CD4-positive, alpha-beta memory T cell (primary cell): Measurements from ENCODE around the gene ST6GALNAC5. TPM values are rescaled to one million over a fixed set of nuclear protein-coding genes. Genes with fewer than 3 reads are reported as not detected.

Source experiments
- CTCF ChIA-PET: fragments of 350-600 bp; sonication (Branson Sonifier 250); formaldehyde crosslinking; loops from one replicate; lab custom pipeline; 2021; ENCODE audit warnings: inconsistent platforms; ENCODE audit not compliant: partially characterized antibody; lab: Charles Lee
- POLR2A ChIA-PET: fragments of 350-600 bp; sonication (Branson Sonifier 250); formaldehyde crosslinking; loops from one replicate; lab custom pipeline; 2021; ENCODE audit not compliant: partially characterized antibody; lab: Charles Lee
- DNase-seq, 5 donors: peaks; one replicate each; pipeline versions ENCODE4 v3.0.0 to v3.0.0-alpha.2; 2020 to 2022; ENCODE audit warnings: mixed read lengths in 1 of 5
- H3K27ac ChIP-seq: one replicate; pipeline ENCODE4 v1.7.0; 2013; ENCODE audit warnings: low read depth, low read length
- H3K27me3 ChIP-seq: 2 replicates; pipeline ENCODE4 v1.7.0; 2013; ENCODE audit warnings: mild to moderate bottlenecking, low read length, moderate library complexity; ENCODE audit not compliant: insufficient read depth
- H3K36me3 ChIP-seq: 2 replicates; pipeline ENCODE4 v1.7.0; 2013; ENCODE audit warnings: mild to moderate bottlenecking, low read length, moderate library complexity; ENCODE audit not compliant: insufficient read depth
- H3K4me1 ChIP-seq: 2 replicates; pipeline ENCODE4 v1.7.0; 2013; ENCODE audit warnings: mild to moderate bottlenecking, low read length, moderate library complexity; ENCODE audit not compliant: insufficient read depth
- H3K4me3 ChIP-seq, 2 donors: one replicate each; pipeline ENCODE4 v1.7.0; 2013; ENCODE audit warnings: low read length in 2 of 2, mild to moderate bottlenecking in 1 of 2
- H3K9me3 ChIP-seq, 2 donors: one replicate each; pipeline ENCODE4 v1.7.0; 2013; ENCODE audit warnings: low read length in 2 of 2, control low read depth in 1 of 2; ENCODE audit not compliant: control insufficient read depth in 1 of 2
- H3K27ac Mint-ChIP-seq, 7 donors: one replicate each; pipeline ENCODE4 v1.8.0; 2020 to 2021; ENCODE audit warnings: mixed read lengths in 7 of 7, mild to moderate bottlenecking in 6 of 7, inconsistent platforms in 3 of 7, moderate library complexity in 3 of 7
- H3K27me3 Mint-ChIP-seq, 2 donors: one replicate each; pipeline ENCODE4 v1.8.0; 2020 to 2021; ENCODE audit warnings: mixed read lengths in 2 of 2
- H3K36me3 Mint-ChIP-seq, 2 donors: one replicate each; pipeline ENCODE4 v1.8.0; 2020 to 2021; ENCODE audit warnings: mixed read lengths in 2 of 2, inconsistent platforms in 1 of 2, mild to moderate bottlenecking in 1 of 2
- H3K4me1 Mint-ChIP-seq, 4 donors: one replicate each; pipeline ENCODE4 v1.8.0; 2020 to 2021; ENCODE audit warnings: mixed read lengths in 4 of 4, mild to moderate bottlenecking in 1 of 4
- H3K4me3 Mint-ChIP-seq, 8 donors: one replicate each; pipeline ENCODE4 v1.8.0; 2020 to 2021; ENCODE audit warnings: mixed read lengths in 8 of 8, mild to moderate bottlenecking in 7 of 8, moderate library complexity in 6 of 8, inconsistent platforms in 3 of 8
- H3K9me3 Mint-ChIP-seq, 8 donors: one replicate each; pipeline ENCODE4 v1.8.0; 2020 to 2021; ENCODE audit warnings: mixed read lengths in 8 of 8, mild to moderate bottlenecking in 5 of 8, inconsistent platforms in 3 of 8, moderate library complexity in 1 of 8
- intact Hi-C: fragments of 100-400 bp; cut with micrococcal nuclease; formaldehyde crosslinking; loops from one replicate; pipeline ENCODE4 v1.15.1; 2023
- polyA plus RNA-seq, 2 donors: library from polyadenylated mRNA; unstranded; fragments of 300-500 nt; fragmentation: Illumina TruSeq; gene quantifications; one replicate each; pipeline ENCODE4 v1.2.3, GENCODE V29; 2021
- total RNA-seq, 2 experiments: library from RNA; stranded (reverse); gene quantifications; one replicate each; pipeline ENCODE4 v1.2.3, GENCODE V29; 2021

The ST6GALNAC5 gene
- total and polyA plus RNA-seq, 4 experiments from 2014 or later, result 0.10 TPM; not detected in 3

- H3K9me3 Mint-ChIP-seq, result peaks cover 0 to 4% (median 0%) of the 10 kb centered on the region in 8 donors
- Histone ChIP-seq H3K36me3 (no peaks in the 10 kb centered on the region), H3K27ac (no peak overlapping the region), H3K9me3 (no peaks in the 10 kb centered on the region), H3K4me1 (peaks cover 3% of the 10 kb centered on the region), H3K4me3 (no peak overlapping the region), H3K27me3 (no peaks in the 10 kb centered on the region)
- H3K27me3 Mint-ChIP-seq, result peaks cover 2 to 3% of the 10 kb centered on the region in 2 donors
- no peaks in the 10 kb centered on the region for H3K36me3 Mint-ChIP-seq
- intact Hi-C loops, result no loop called here
- ChIA-PET POLR2A (no interaction called here), CTCF (no interaction called here)
- no peak overlapping the region for H3K27ac Mint-ChIP-seq
- H3K4me3 Mint-ChIP-seq, result no peak overlapping the region
- H3K4me1 Mint-ChIP-seq, result peaks cover 4 to 7% (median 6%) of the 10 kb centered on the region in 4 donors
- no peak for DNase-seq
Observed at GRCh38 chr1:76832521-76832920, 34.8 kb upstream of the ST6GALNAC5 start.

- H3K27ac Mint-ChIP-seq, result no peak overlapping the region
- H3K36me3 ChIP-seq, result no peaks in the 10 kb centered on the region
- no peaks in the 10 kb centered on the region for H3K36me3 Mint-ChIP-seq
- H3K27me3 ChIP-seq, result no peaks in the 10 kb centered on the region
- intact Hi-C loops, result no loop called here
- DNase-seq, result no peak
- H3K4me3 ChIP-seq, result no peak overlapping the region
- peaks cover 4 to 7% (median 6%) of the 10 kb centered on the region in 4 donors for H3K4me1 Mint-ChIP-seq
- peaks cover 3% of the 10 kb centered on the region for H3K4me1 ChIP-seq
- ChIA-PET POLR2A (no interaction called here), CTCF (no interaction called here)
- no peak overlapping the region for H3K27ac ChIP-seq
- H3K9me3 Mint-ChIP-seq, result peaks cover 0 to 5% (median 0%) of the 10 kb centered on the region in 8 donors
- no peak overlapping the region for H3K4me3 Mint-ChIP-seq
- peaks cover 1 to 3% of the 10 kb centered on the region in 2 donors for H3K27me3 Mint-ChIP-seq
- H3K9me3 ChIP-seq, result no peaks in the 10 kb centered on the region
Observed at GRCh38 chr1:76833151-76833550, 34.1 kb upstream of the ST6GALNAC5 start.

GRCh38 chr1:76833856-76834255 lies 33.4 kb upstream of the ST6GALNAC5 start:
- H3K27ac Mint-ChIP-seq, result no peak overlapping the region
- H3K4me1 ChIP-seq, result peaks cover 3% of the 10 kb centered on the region

DNA sequence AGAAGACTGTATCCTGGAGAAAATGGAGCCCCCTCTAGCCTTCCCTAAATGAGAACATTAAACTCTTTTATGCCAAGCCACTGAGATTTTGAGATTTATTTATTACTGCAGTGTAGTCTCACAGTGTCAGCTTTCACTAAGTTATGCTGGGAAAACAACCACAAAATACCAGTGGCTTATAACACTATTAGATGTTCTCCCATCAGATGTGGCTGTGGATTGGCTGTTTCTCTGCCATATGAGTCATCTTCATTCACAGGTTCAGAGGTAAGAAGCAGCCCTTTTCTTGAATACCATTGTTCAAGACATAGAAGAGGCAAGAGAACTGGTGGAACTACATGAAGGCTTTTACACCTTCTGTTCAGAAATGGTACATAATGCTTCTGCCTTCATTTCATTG lies 32.1 kb upstream of the ST6GALNAC5 start:
- CTCF ChIA-PET, result no interaction called here
- POLR2A ChIA-PET, result no interaction called here
- peaks cover 0 to 3% of the 10 kb centered on the region in 2 donors for H3K27me3 Mint-ChIP-seq
- Histone ChIP-seq H3K9me3 (no peaks in the 10 kb centered on the region), H3K4me1 (no peaks in the 10 kb centered on the region), H3K4me3 (no peak overlapping the region), H3K36me3 (no peaks in the 10 kb centered on the region), H3K27me3 (no peaks in the 10 kb centered on the region), H3K27ac (no peak overlapping the region)
- DNase-seq, result no peak
- H3K4me3 Mint-ChIP-seq, result no peak overlapping the region
- H3K9me3 Mint-ChIP-seq, result peaks cover 0 to 10% (median 2%) of the 10 kb centered on the region in 8 donors
- peaks cover 3 to 6% (median 4%) of the 10 kb centered on the region in 4 donors for H3K4me1 Mint-ChIP-seq
- no peak overlapping the region for H3K27ac Mint-ChIP-seq
- intact Hi-C loops, result no loop called here
- H3K36me3 Mint-ChIP-seq, result no peaks in the 10 kb centered on the region

More at GRCh38 chr1:76833856-76834255, 33.4 kb upstream of the ST6GALNAC5 start:
- no peak overlapping the region for H3K4me3 Mint-ChIP-seq
- intact Hi-C loops, result no loop called here
- H3K27me3 Mint-ChIP-seq, result peaks cover 0 to 3% of the 10 kb centered on the region in 2 donors
- peaks cover 4 to 7% (median 6%) of the 10 kb centered on the region in 4 donors for H3K4me1 Mint-ChIP-seq
- Histone ChIP-seq H3K9me3 (no peaks in the 10 kb centered on the region), H3K27ac (no peak overlapping the region), H3K36me3 (no peaks in the 10 kb centered on the region), H3K4me3 (no peak overlapping the region), H3K27me3 (no peaks in the 10 kb centered on the region)
- peaks cover 0 to 10% (median 2%) of the 10 kb centered on the region in 8 donors for H3K9me3 Mint-ChIP-seq
- ChIA-PET POLR2A (no interaction called here), CTCF (no interaction called here)
- H3K36me3 Mint-ChIP-seq, result no peaks in the 10 kb centered on the region
- DNase-seq, result no peak

- H3K36me3 ChIP-seq, result no peaks in the 10 kb centered on the region
- H3K9me3 Mint-ChIP-seq, result peaks cover 0 to 8% (median 2%) of the 10 kb centered on the region in 8 donors
- no peaks in the 10 kb centered on the region for H3K9me3 ChIP-seq
- H3K4me3 Mint-ChIP-seq, result no peak overlapping the region
- peaks cover 10 to 15% (median 13%) of the 10 kb centered on the region in 4 donors for H3K4me1 Mint-ChIP-seq
- H3K27me3 Mint-ChIP-seq, result peaks cover 0 to 3% of the 10 kb centered on the region in 2 donors
- ChIA-PET CTCF (no interaction called here), POLR2A (no interaction called here)
- DNase-seq, result no peak
- no peak overlapping the region for H3K27ac Mint-ChIP-seq
- no peak overlapping the region for H3K4me3 ChIP-seq
- no peaks in the 10 kb centered on the region for H3K27me3 ChIP-seq
- intact Hi-C loops, result no loop called here
- peaks cover 9% of the 10 kb centered on the region for H3K4me1 ChIP-seq
- H3K36me3 Mint-ChIP-seq, result no peaks in the 10 kb centered on the region
- H3K27ac ChIP-seq, result no peak overlapping the region
Observed at GRCh38 chr1:76840278-76840677, 27.0 kb upstream of the ST6GALNAC5 start.

DNA sequence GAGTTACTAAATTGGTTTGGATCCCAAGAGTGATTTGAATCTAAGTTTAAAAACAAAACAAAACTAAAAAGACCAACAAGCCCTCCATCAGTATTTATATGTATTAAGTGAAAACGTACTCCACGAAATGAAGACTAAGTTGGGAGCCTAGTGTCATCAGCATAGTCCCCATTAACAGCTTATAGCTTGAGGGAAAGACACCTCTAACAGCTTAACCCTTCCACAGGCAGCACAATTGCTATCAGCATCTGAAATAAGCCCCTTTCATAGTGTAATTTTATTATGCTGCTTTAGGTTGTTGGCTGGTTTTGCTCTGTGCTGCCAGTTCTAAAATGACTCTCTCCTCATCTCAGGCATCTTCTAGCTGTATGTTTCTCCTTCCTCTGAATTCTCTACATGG lies 25.8 kb upstream of the ST6GALNAC5 start:
- DNase-seq, result no peak

DNA sequence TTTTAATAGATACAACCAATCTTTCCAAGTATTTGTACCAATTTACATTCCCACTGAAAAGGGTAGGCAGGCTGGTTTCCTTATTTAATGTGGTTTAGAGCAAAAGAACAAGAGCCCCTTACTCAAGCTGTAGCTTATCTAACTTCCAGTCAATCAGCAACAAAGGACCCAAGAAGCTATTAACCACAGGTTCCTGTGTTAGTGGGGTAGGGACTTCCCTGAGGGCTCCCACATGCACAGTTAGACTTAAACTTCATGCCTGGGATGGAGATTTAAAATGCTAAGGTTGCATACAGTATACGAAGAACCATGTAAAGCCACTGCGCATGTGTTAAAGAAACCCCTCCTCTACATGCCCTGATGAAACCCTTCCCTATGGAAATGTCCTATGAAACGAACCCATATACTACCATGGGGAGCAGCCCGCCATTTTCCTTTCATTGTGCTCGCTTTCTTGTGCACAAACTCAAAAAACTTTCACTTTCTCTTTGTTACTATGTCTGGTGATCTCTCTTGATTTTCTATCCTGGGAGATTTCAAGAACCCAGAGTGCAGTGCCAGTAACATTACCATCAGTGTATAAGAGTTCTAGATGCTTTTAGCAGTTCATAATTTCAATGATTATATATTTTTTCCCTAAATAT lies 23.3 kb upstream of the ST6GALNAC5 start:
- peak in 1 of 5 donors; percentile 16 for DNase-seq
- Histone ChIP-seq H3K36me3 (no peaks in the 10 kb centered on the region), H3K27ac (no peak overlapping the region), H3K4me3 (peak overlapping the region in 1 of 2 donors; percentile 7), H3K4me1 (peaks cover 9% of the 10 kb centered on the region), H3K27me3 (no peaks in the 10 kb centered on the region), H3K9me3 (no peaks in the 10 kb centered on the region)
- ChIA-PET POLR2A (no interaction called here), CTCF (no interaction called here)
- peak overlapping the region; percentile 70 to 82 (median 76) for H3K4me3 Mint-ChIP-seq
- H3K27ac Mint-ChIP-seq, result peak overlapping the region in 6 of 7 donors; percentile 34 to 65 (median 53)
- H3K9me3 Mint-ChIP-seq, result peaks cover 0 to 6% (median 0%) of the 10 kb centered on the region in 8 donors
- intact Hi-C loops, result no loop called here
- no peaks in the 10 kb centered on the region for H3K27me3 Mint-ChIP-seq
- peaks cover 10 to 18% (median 13%) of the 10 kb centered on the region in 4 donors for H3K4me1 Mint-ChIP-seq
- no peaks in the 10 kb centered on the region for H3K36me3 Mint-ChIP-seq

More for the DNA sequence above, 25.8 kb upstream of the ST6GALNAC5 start:
- ChIA-PET CTCF (no interaction called here), POLR2A (no interaction called here)
- Mint-ChIP-seq H3K36me3 (no peaks in the 10 kb centered on the region), H3K9me3 (peaks cover 0 to 8% (median 2%) of the 10 kb centered on the region in 8 donors), H3K27me3 (peaks cover 0 to 2% of the 10 kb centered on the region in 2 donors), H3K27ac (peak overlapping the region in 2 of 7 donors; percentile 1 to 10), H3K4me1 (peaks cover 10 to 18% (median 13%) of the 10 kb centered on the region in 4 donors), H3K4me3 (no peak overlapping the region)
- Histone ChIP-seq H3K9me3 (no peaks in the 10 kb centered on the region), H3K4me3 (no peak overlapping the region), H3K27me3 (no peaks in the 10 kb centered on the region), H3K36me3 (no peaks in the 10 kb centered on the region), H3K27ac (no peak overlapping the region), H3K4me1 (peaks cover 9% of the 10 kb centered on the region)
- intact Hi-C loops, result no loop called here
